WTC11 (cell line): ENCODE data around the gene GEMIN7.

Experiments used
- FOXJ3 ChIP-seq: sonication (generic); formaldehyde crosslinking; IDR thresholded peaks from 2 replicates; pipeline ENCODE4 v1.9.0; 2021; ENCODE audit warnings: missing genetic modification reagents, mild to moderate bottlenecking, borderline replicate concordance
- FOXK1 ChIP-seq: sonication (generic); formaldehyde crosslinking; IDR thresholded peaks from 2 replicates; pipeline ENCODE4 v1.8.0; 2022; ENCODE audit warnings: mild to moderate bottlenecking, moderate library complexity, missing genetic modification reagents
- GTF2I ChIP-seq: fragments of 250-450 bp; sonication (Bioruptor Pico); conservative IDR thresholded peaks from 2 replicates; pipeline ENCODE4 v1.4.0; 2021; ENCODE audit warnings: mild to moderate bottlenecking
- NFE2L1 ChIP-seq: sonication (generic); formaldehyde crosslinking; IDR thresholded peaks from 2 replicates; pipeline ENCODE4 v1.8.1; 2023; ENCODE audit warnings: missing genetic modification reagents
- SP1 ChIP-seq: sonication (generic); formaldehyde crosslinking; conservative IDR thresholded peaks from 2 replicates; pipeline ENCODE4 v1.8.1; 2022; ENCODE audit warnings: missing genetic modification reagents
- TCF7 ChIP-seq: sonication (generic); formaldehyde crosslinking; IDR thresholded peaks from 2 replicates; pipeline ENCODE4 v1.8.0; 2022; ENCODE audit warnings: mild to moderate bottlenecking, low read depth, missing genetic modification reagents, moderate library complexity
- ZNF416 ChIP-seq: fragments of 250-450 bp; sonication (Bioruptor Pico); IDR thresholded peaks from 2 replicates; pipeline ENCODE4 v1.9.0; 2021; ENCODE audit warnings: mild to moderate bottlenecking, inconsistent platforms
- TF ChIP-seq, protein P1 (sequence below): sonication (generic); formaldehyde crosslinking; IDR thresholded peaks from 2 replicates; pipeline ENCODE4 v1.8.0; 2022; ENCODE audit warnings: mild to moderate bottlenecking, missing genetic modification reagents
- TF ChIP-seq, protein P2 (sequence below): fragments of 200-600 bp; IDR thresholded peaks from 2 replicates; pipeline ENCODE4 v1.8.0; 2022; ENCODE audit warnings: antibody characterized with exemption
- TF ChIP-seq, protein P3 (sequence below): sonication (generic); formaldehyde crosslinking; IDR thresholded peaks from 2 replicates; pipeline ENCODE4 v1.8.1; 2023; ENCODE audit warnings: mild to moderate bottlenecking, missing genetic modification reagents, moderate library complexity
- TF ChIP-seq, protein P4 (sequence below): sonication (generic); formaldehyde crosslinking; IDR thresholded peaks from 2 replicates; pipeline ENCODE4 v1.8.0; 2023; ENCODE audit warnings: missing genetic modification reagents, mild to moderate bottlenecking, borderline replicate concordance
- TF ChIP-seq, protein P5 (sequence below): sonication (generic); formaldehyde crosslinking; IDR thresholded peaks from 2 replicates; pipeline ENCODE4 v1.8.0; 2022; ENCODE audit warnings: mild to moderate bottlenecking, missing genetic modification reagents

DNA sequence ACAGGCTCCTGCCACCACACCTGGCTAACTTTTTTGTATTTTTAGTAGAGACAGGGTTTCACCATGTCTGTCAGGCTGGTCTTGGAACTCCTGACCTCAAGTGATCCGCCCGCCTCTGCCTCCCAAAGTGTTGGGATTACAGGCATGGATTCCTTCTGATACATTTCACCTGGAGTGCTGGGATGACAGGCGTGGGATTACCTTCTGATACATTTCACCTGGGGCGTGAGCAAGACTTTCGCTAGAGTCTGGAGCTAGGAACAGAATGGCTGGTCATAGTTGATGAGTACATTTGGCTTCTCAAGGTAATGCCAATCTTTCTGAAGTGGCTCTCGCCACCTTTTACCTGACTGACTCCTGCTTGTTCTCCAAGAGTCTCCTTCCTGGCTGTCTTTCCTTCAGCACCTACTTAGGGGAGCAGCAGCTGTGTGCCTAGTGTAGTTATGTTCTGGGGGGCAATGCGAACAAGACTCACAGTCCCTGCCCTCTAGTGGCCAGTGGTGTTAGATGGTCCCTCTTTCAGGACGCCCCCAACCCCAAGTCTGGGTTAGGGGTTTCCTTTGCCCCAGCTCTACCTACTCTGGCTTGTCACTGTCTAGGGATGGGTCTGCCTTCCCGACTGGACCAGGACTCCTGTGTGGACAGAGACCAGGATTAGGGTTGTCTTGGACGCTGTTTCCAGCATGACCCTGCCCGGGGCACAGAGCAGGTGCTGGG lies 33.2 kb downstream of the GEMIN7 start:
- TF ChIP-seq, protein P1, sequence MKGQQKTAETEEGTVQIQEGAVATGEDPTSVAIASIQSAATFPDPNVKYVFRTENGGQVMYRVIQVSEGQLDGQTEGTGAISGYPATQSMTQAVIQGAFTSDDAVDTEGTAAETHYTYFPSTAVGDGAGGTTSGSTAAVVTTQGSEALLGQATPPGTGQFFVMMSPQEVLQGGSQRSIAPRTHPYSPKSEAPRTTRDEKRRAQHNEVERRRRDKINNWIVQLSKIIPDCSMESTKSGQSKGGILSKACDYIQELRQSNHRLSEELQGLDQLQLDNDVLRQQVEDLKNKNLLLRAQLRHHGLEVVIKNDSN, result no peak
- TF ChIP-seq FOXJ3, result no peak
- no peak for TF ChIP-seq NFE2L1
- TF ChIP-seq SP1 (CRISPR knock-in tag), result no peak
- TF ChIP-seq, protein P2, sequence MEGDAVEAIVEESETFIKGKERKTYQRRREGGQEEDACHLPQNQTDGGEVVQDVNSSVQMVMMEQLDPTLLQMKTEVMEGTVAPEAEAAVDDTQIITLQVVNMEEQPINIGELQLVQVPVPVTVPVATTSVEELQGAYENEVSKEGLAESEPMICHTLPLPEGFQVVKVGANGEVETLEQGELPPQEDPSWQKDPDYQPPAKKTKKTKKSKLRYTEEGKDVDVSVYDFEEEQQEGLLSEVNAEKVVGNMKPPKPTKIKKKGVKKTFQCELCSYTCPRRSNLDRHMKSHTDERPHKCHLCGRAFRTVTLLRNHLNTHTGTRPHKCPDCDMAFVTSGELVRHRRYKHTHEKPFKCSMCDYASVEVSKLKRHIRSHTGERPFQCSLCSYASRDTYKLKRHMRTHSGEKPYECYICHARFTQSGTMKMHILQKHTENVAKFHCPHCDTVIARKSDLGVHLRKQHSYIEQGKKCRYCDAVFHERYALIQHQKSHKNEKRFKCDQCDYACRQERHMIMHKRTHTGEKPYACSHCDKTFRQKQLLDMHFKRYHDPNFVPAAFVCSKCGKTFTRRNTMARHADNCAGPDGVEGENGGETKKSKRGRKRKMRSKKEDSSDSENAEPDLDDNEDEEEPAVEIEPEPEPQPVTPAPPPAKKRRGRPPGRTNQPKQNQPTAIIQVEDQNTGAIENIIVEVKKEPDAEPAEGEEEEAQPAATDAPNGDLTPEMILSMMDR, result no peak
- TF ChIP-seq ZNF416, result no peak
- TF ChIP-seq TCF7 (CRISPR knock-in tag), result no peak
- TF ChIP-seq, protein P3, sequence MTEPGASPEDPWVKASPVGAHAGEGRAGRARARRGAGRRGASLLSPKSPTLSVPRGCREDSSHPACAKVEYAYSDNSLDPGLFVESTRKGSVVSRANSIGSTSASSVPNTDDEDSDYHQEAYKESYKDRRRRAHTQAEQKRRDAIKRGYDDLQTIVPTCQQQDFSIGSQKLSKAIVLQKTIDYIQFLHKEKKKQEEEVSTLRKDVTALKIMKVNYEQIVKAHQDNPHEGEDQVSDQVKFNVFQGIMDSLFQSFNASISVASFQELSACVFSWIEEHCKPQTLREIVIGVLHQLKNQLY, result no peak
- TF ChIP-seq, protein P4, sequence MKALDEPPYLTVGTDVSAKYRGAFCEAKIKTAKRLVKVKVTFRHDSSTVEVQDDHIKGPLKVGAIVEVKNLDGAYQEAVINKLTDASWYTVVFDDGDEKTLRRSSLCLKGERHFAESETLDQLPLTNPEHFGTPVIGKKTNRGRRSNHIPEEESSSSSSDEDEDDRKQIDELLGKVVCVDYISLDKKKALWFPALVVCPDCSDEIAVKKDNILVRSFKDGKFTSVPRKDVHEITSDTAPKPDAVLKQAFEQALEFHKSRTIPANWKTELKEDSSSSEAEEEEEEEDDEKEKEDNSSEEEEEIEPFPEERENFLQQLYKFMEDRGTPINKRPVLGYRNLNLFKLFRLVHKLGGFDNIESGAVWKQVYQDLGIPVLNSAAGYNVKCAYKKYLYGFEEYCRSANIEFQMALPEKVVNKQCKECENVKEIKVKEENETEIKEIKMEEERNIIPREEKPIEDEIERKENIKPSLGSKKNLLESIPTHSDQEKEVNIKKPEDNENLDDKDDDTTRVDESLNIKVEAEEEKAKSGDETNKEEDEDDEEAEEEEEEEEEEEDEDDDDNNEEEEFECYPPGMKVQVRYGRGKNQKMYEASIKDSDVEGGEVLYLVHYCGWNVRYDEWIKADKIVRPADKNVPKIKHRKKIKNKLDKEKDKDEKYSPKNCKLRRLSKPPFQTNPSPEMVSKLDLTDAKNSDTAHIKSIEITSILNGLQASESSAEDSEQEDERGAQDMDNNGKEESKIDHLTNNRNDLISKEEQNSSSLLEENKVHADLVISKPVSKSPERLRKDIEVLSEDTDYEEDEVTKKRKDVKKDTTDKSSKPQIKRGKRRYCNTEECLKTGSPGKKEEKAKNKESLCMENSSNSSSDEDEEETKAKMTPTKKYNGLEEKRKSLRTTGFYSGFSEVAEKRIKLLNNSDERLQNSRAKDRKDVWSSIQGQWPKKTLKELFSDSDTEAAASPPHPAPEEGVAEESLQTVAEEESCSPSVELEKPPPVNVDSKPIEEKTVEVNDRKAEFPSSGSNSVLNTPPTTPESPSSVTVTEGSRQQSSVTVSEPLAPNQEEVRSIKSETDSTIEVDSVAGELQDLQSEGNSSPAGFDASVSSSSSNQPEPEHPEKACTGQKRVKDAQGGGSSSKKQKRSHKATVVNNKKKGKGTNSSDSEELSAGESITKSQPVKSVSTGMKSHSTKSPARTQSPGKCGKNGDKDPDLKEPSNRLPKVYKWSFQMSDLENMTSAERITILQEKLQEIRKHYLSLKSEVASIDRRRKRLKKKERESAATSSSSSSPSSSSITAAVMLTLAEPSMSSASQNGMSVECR (CRISPR knock-in tag), result no peak
- no peak for TF ChIP-seq GTF2I (CRISPR knock-in tag)
- TF ChIP-seq, protein P5, sequence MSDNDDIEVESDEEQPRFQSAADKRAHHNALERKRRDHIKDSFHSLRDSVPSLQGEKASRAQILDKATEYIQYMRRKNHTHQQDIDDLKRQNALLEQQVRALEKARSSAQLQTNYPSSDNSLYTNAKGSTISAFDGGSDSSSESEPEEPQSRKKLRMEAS, result no peak
- TF ChIP-seq FOXK1, result no peak
